Thyroid gland (tissue), 4 donors: ENCODE measurements around the gene SNX3.

Experiments
- CTCF ChIP-seq, 6 experiments: fragments of 200-600 bp in 3 of 6; fragments of 450-650 bp in 3 of 6; sonication (generic) in 3 of 6; IDR thresholded peaks; one replicate each; pipeline ENCODE4 v1.5.1; 2016 to 2019; ENCODE audit warnings: antibody characterized with exemption in 6 of 6, mild to moderate bottlenecking in 2 of 6, inconsistent platforms in 1 of 6, moderate library complexity in 1 of 6
- POLR2A ChIP-seq, 2 donors: fragments of 450-650 bp; IDR thresholded peaks; one replicate each; pipeline ENCODE4 v1.6.1; 2017; ENCODE audit warnings: antibody characterized with exemption in 2 of 2, mild to moderate bottlenecking in 2 of 2, moderate library complexity in 1 of 2

GRCh38 chr6:108163267-108163643, 97.6 kb downstream of the SNX3 start:
- no peak for TF ChIP-seq POLR2A (IDR thresholded peaks at IDR 0.05)
- TF ChIP-seq CTCF (IDR thresholded peaks at IDR 0.05): no peak
